GM12874 (cell line): ENCODE measurements around the gene ZNF354C.

ENCODE experiments used
- TF ChIP-seq, protein P1 (sequence below): IDR thresholded peaks from 2 replicates; pipeline ENCODE4 v1.5.1; 2011; ENCODE audit warnings: low read depth, mild to moderate bottlenecking, control low read depth, low read length, moderate library complexity; ENCODE audit not compliant: insufficient read depth

The ZNF354C gene

DNA sequence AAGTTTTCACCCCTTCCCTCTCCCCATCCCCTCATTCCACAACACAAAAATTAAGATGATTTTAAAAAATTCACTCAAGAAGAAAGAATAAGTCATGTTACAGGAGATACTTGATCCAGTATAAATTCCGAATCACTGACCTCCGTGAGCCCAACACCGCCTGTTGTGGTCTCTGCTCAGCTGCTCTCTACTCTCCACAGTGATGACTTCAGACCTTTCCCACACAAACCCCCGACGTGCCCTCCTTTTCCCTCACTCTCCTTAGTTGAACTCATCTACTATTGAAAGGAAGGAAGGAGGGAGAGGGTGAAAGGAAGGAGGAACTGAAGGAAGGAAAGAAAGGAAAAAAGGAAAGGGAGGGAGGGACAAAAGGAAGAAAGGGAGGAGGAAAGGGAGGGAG, 55.1 kb downstream of the ZNF354C start:
- TF ChIP-seq, protein P1, sequence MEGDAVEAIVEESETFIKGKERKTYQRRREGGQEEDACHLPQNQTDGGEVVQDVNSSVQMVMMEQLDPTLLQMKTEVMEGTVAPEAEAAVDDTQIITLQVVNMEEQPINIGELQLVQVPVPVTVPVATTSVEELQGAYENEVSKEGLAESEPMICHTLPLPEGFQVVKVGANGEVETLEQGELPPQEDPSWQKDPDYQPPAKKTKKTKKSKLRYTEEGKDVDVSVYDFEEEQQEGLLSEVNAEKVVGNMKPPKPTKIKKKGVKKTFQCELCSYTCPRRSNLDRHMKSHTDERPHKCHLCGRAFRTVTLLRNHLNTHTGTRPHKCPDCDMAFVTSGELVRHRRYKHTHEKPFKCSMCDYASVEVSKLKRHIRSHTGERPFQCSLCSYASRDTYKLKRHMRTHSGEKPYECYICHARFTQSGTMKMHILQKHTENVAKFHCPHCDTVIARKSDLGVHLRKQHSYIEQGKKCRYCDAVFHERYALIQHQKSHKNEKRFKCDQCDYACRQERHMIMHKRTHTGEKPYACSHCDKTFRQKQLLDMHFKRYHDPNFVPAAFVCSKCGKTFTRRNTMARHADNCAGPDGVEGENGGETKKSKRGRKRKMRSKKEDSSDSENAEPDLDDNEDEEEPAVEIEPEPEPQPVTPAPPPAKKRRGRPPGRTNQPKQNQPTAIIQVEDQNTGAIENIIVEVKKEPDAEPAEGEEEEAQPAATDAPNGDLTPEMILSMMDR = no peak

DNA sequence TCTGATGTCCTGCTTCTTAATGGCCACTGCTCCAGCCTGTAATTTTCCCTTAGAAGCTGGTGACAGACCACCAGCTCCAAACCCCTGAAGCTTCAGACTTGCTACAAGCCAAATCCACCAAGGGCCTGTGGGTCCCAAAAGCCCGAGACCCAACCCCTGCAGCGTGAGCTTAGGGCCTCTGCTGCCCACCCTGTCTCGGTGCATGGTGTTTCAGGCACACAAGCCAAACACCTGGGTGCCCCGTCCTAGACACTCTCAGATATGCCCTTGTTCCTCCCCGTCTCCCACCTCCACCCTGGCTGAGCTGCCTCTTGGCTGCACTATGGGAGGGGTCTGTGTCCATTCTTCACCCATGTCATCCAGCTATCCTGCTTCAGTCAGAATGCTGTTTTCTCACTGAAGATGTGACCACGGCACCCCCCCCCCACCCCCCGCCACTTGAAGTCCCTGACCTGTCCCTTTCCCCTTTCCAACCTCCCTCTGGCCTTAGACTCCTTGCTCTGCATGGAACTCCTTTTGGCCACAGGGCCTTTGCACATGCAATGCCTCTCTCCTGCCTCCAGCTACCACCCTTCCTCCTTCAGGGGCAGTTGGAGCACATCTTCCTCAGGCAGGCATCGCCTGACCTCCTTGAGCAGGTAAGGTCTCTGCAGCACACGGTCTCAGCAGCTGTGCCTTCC, 55.8 kb downstream of the ZNF354C start:
- TF ChIP-seq, protein P1 = no peak

DNA sequence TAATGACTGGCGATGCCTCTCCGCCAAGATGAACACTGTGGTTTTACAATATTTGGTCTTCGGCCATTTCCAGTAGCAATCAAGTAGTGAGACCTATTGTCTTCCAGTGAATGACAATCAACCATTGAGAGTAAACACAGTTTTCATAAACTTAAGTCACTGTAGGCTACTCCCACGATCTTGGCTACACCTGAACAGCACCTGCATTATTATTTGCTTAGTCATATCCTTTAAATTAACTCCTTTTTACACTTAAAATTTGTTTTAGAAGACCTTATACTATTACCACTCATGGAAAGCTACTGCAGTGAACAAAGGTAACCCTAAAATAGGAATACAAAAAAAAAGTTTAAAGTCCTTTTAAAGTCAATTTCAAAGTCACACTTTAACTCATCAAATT, 58.2 kb downstream of the ZNF354C start:
- TF ChIP-seq, protein P1 = no peak

DNA sequence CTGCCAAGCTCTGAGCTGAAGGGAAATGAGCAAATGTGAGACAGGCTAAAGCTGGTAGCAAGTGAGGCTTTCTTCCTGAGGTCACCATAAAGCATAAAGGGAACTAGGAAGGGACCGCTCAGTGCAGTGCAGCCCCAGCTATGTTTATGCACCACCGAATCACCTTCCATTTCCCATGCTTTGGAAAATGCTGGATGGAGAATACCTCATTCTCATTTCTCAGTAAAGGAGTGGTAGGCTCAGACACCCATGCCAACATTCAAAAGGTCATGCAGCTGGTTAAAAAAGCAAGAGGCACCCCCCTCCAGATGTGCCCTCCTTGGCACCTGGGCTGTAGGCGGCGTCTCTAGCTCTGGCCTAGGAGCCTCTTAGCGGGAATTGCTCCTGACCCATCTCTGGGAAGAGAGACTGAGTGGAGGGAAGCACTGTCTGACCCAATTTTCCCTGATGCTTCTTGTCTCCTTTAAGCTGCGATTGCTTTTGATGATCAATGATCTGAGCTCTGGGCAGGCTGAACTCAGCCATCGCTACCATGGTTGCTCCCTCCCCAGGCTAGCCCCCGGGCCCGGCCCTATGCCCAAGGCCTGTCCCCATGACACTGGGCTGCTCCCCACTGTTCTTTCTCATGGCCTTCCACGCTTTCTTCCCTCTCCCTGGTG, 58.7 kb downstream of the ZNF354C start:
- TF ChIP-seq, protein P1 = no peak

DNA sequence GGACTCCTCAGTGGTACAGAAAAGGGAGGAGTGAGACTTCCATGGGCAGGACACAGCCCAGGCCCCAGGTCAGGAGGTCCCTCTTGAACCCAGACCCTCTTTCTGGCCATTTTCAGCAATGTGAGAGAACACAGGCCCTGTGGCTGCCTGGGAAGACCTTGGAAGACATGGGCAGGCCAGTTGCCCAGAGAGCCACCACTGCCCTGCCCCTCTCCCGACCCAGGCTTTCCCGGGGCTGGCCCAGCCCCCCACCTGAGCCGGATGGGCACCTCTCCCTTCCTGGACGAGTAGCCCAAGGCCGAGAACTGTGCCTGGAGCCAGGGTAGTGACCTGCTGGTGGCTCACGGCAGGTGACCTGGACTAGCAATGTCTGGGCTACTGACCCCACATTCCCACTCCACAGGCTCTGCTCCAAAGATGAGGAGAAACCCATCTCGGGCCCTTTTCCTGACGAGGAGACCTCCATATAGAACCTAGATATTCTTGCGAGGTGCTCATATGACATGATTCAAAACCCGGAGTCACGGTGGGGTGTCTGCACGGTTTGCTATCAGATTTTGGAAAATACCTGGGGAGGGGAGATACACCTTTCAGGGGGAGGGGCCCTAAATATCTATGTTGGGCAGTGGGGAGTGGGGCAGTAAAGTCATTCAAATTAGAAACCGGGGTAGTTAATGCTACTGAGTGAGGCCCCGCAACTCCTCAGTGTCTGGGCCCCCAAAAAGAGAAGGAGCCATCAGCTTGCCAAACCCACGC, 59.4 kb downstream of the ZNF354C start:
- TF ChIP-seq, protein P1 = no peak

DNA sequence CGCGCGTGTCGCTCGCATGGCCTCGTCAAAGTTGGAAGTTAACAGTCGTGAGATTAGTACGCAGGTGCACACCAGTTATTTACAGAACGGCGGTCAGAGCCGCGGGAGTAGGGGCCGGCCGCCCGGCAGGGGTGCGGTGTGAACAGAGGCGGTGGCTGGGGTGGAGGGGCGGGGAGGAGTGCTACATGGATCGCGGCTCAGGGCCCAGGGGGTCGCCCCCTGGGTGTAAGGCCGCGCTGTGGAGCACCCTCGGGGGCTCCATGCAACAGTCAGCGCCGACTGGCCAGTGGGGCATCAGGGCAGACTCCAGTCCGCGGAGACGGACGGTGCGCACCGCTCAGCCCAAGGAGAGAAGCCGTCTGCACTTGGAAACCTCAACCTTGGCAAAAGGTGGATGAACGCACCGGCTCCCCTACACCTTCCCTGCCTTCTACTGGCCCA, 60.3 kb downstream of the ZNF354C start:
- TF ChIP-seq, protein P1 = no peak

DNA sequence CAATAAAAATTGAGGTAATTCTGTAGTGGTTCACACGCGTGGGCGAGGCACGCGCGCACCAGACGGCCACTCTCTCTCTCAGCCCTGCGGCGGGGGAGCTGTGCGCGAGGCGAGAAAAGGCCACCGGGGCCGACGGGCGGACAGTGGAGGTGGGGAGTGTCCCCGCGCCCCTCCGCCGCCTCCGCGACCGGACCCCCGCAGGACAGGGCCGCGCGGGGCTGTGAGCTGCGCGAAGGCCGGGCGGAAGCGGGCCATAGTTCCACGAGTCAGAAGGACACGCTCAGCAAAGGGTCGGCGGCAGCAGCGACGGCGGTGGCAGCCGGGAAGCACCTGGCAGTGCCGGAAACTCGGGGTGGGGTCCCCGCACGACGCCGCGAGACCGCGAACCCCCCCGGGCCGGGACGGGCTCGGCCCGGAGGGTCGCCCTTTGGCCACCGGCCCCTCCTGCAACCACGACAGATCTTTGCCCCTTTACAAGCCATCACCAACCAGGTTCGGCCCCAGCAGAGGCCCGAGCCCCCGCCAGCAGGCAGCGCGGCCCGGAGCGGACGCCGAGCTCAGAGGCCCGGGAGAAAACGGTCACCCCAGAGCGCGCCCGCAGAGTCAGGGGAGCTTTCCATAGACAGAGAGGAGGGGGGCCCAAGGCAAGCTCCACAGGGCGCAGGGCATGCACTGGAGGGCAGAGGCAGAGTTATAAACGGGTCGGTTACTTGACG, 60.9 kb downstream of the ZNF354C start:
- TF ChIP-seq, protein P1 = no peak
